ENCODE data around the gene CBL.

CBL gene

GRCh38 chr11:119295178-119295577 is 89.0 kb downstream of the CBL start:
- DNase-seq (ENCODE audit: low read depth, low spot score), result no peak
- no peak overlapping the region for H3K4me3 ChIP-seq (ENCODE audit: low read depth, low read length)
- POLR2A ChIA-PET, result interaction anchor here (0.6 kb wide), 1 partner anchor 239 kb away, joined by 3 read pairs; the partner anchor contains the start of gene HYOU1
- TF ChIP-seq CTCF (IDR thresholded peaks at IDR 0.05; ENCODE audit: insufficient read depth, low read length, missing control alignments), result no peak
- CTCF ChIA-PET, result interaction anchor here (0.6 to 3.2 kb wide), 3 partner anchors 11 to 150 kb away, joined by 3 to 11 read pairs (median 3); no protein-coding TSS in a partner anchor

GRCh38 chr11:119297938-119298337 is 91.8 kb downstream of the CBL start:
- no peak overlapping the region for H3K4me3 ChIP-seq (ENCODE audit: low read depth, low read length)
- TF ChIP-seq CTCF (IDR thresholded peaks at IDR 0.05; ENCODE audit: insufficient read depth, low read length, missing control alignments), result no peak
- DNase-seq (ENCODE audit: low read depth, low spot score), result no peak
- ChIA-PET POLR2A (no interaction called here), CTCF (interaction anchor here (0.8 to 3.0 kb wide), 7 partner anchors 15 to 101 kb away, joined by 3 to 25 read pairs (median 3); partner anchors contain the start of genes CBL and MCAM)

GRCh38 chr11:119298726-119299125 is 92.6 kb downstream of the CBL start:
- CTCF ChIA-PET, result interaction anchor here (1.0 to 3.0 kb wide), 4 partner anchors 24 to 196 kb away, joined by 3 to 25 read pairs (median 6); no protein-coding TSS in a partner anchor
- no peak for DNase-seq (ENCODE audit: low read depth, low spot score)
- no peak for TF ChIP-seq CTCF (IDR thresholded peaks at IDR 0.05; ENCODE audit: insufficient read depth, low read length, missing control alignments)
- POLR2A ChIA-PET, result no interaction called here
- no peak overlapping the region for H3K4me3 ChIP-seq (ENCODE audit: low read depth, low read length)

- DNase-seq (ENCODE audit: low read depth, low spot score), result no peak
- ChIA-PET CTCF (interaction anchor here (1.0 to 2.0 kb wide), 6 partner anchors 16 to 197 kb away, joined by 3 to 13 read pairs (median 7); partner anchors contain the start of gene CBL), POLR2A (no interaction called here)
- no peak for TF ChIP-seq CTCF (IDR thresholded peaks at IDR 0.05; ENCODE audit: insufficient read depth, low read length, missing control alignments)
- no peak overlapping the region for H3K4me3 ChIP-seq (ENCODE audit: low read depth, low read length)
Observed at GRCh38 chr11:119299416-119299815, 93.3 kb downstream of the CBL start.

- DNase-seq (ENCODE audit: low read depth, low spot score), result no peak
- H3K4me3 ChIP-seq (ENCODE audit: low read depth, low read length), result no peak overlapping the region
- ChIA-PET POLR2A (no interaction called here), CTCF (interaction anchor here (0.8 to 2.0 kb wide), 12 partner anchors 8 to 233 kb away, joined by 3 to 13 read pairs (median 4); partner anchors contain the start of genes CBL and VPS11)
- TF ChIP-seq CTCF (IDR thresholded peaks at IDR 0.05; ENCODE audit: insufficient read depth, low read length, missing control alignments), result no peak
Observed at GRCh38 chr11:119300198-119300964, 94.2 kb downstream of the CBL start.

- POLR2A ChIA-PET, result interaction anchor here (0.9 kb wide), 1 partner anchor 11 kb away, joined by 4 read pairs; no protein-coding TSS in a partner anchor
- CTCF ChIA-PET, result interaction anchor here (1.4 to 14.7 kb wide), 5 partner anchors 16 to 171 kb away, joined by 4 to 150 read pairs (median 4); no protein-coding TSS in a partner anchor
- H3K4me3 ChIP-seq (ENCODE audit: low read depth, low read length), result no peak overlapping the region
- TF ChIP-seq CTCF (IDR thresholded peaks at IDR 0.05; ENCODE audit: insufficient read depth, low read length, missing control alignments), result no peak
- DNase-seq (ENCODE audit: low read depth, low spot score), result no peak
Observed at GRCh38 chr11:119303227-119303718, 97.1 kb downstream of the CBL start.
